GM12878 (cell line): Measurements from ENCODE around the gene IL5. TPM values are rescaled to one million over a fixed set of nuclear protein-coding genes. Genes with fewer than 3 reads are reported as not detected.
"Not testable (repeated sequence)": the region's sequence is repeated elsewhere in the genome, so short reads cannot be mapped to it uniquely, and the experiment has no call there.

ENCODE experiments used
- ATAC-seq: fragments of 200-7000 bp; cut with Tn5 transposase; 3 replicates; pipeline ENCODE4 v1.9.1; 2020; ENCODE audit warnings: mild to moderate bottlenecking, moderate library complexity
- BruUV-seq: library from RNA; stranded (reverse); fragments of 400-500 nt; replicated peaks from 2 replicates; lab custom pipeline; 2021; lab: Mats Ljungman, UMichigan
- CTCF ChIA-PET: fragments of 300-600 bp; sonication (Branson Sonifier 250); formaldehyde crosslinking; extraction: SDS; loops from one replicate; lab custom pipeline; 2021; ENCODE audit warnings: inconsistent platforms; lab: Yijun Ruan, JAX
- POLR2A ChIA-PET: fragments of 350-600 bp; formaldehyde crosslinking; extraction: SDS; loops from one replicate; lab custom pipeline; 2021; ENCODE audit warnings: inconsistent platforms; lab: Charles Lee
- RAD21 ChIA-PET: fragments of 300-600 bp; sonication (Branson Sonifier 250); formaldehyde crosslinking; loops from one replicate; lab custom pipeline; 2023; ENCODE audit warnings: antibody characterized with exemption; ENCODE audit not compliant: unreplicated experiment; lab: Charles Lee
- SMC1A ChIA-PET: fragments of 300-600 bp; sonication (Branson Sonifier 250); formaldehyde crosslinking; loops from one replicate; lab custom pipeline; 2023; ENCODE audit not compliant: unreplicated experiment, uncharacterized antibody; lab: Charles Lee
- DNase-seq: peaks from one replicate; pipeline ENCODE4 v3.0.0-alpha.2; 2011; ENCODE audit warnings: low read depth, low spot score
- FAIRE-seq: peaks from 3 replicates; lab custom pipeline; 2011; peaks lifted over from hg19 to GRCh38; lab: Jason Lieb, UNC
- H2AFZ ChIP-seq: 2 replicates; pipeline ENCODE4 v1.6.0; 2011; ENCODE audit warnings: low read depth, low read length, control low read depth; ENCODE audit not compliant: control insufficient read depth
- H3K27ac ChIP-seq: 2 replicates; pipeline ENCODE4 v1.5.1; 2011; ENCODE audit warnings: control low read depth; ENCODE audit not compliant: control insufficient read depth, insufficient read depth
- H3K27me3 ChIP-seq, 2 experiments: replicated peaks in 1 of 2; 2 replicates each; pipeline versions ENCODE4 v1.6.0 to v1.6.1; 2011; ENCODE audit warnings: low read length in 1 of 2; ENCODE audit not compliant: control insufficient read depth in 2 of 2, insufficient read depth in 2 of 2
- H3K36me3 ChIP-seq, 2 experiments: 2 replicates each; pipeline ENCODE4 v1.5.1; 2011; ENCODE audit warnings: low read length in 1 of 2; ENCODE audit not compliant: control insufficient read depth in 2 of 2, insufficient read depth in 2 of 2
- H3K4me1 ChIP-seq: 2 replicates; pipeline ENCODE4 v1.6.1; 2011; ENCODE audit warnings: mild to moderate bottlenecking, low read length, moderate library complexity, mixed read lengths; ENCODE audit not compliant: control insufficient read depth, insufficient read depth
- H3K4me2 ChIP-seq: 2 replicates; pipeline ENCODE4 v1.6.0; 2011; ENCODE audit warnings: control low read depth; ENCODE audit not compliant: control insufficient read depth, insufficient read depth
- H3K4me3 ChIP-seq: fragments of 200-600 bp; sonication (generic); 2 replicates; pipeline ENCODE4 v1.5.1; 2016
- H3K79me2 ChIP-seq: 2 replicates; pipeline ENCODE4 v1.6.0; 2011; ENCODE audit warnings: low read length; ENCODE audit not compliant: control insufficient read depth, insufficient read depth
- H3K9ac ChIP-seq: 2 replicates; pipeline ENCODE4 v1.8.0; 2011; ENCODE audit warnings: low read length, control low read depth, mixed read lengths; ENCODE audit not compliant: control insufficient read depth, insufficient read depth
- H3K9me3 ChIP-seq: replicated peaks from 3 replicates; pipeline ENCODE4 v1.5.1; 2011; ENCODE audit warnings: mild to moderate bottlenecking, low read length; ENCODE audit not compliant: control insufficient read depth, insufficient read depth
- H4K20me1 ChIP-seq: 2 replicates; pipeline ENCODE4 v1.6.0; 2011; ENCODE audit not compliant: control insufficient read depth, insufficient read depth
- WGBS: methylation state at CpG from one replicate; pipeline ENCODE4 v1.1.6; 2016; ENCODE audit warnings: low lambda C conversion rate; ENCODE audit not compliant: insufficient replicate concordance, insufficient coverage; ENCODE audit errors: missing lambda C conversion rate; 5-methylcytosine and 5-hydroxymethylcytosine counted together
- in situ Hi-C: fragments of 300-500 bp; cut with MboI; formaldehyde crosslinking; loops from 9 replicates; pipeline ENCODE4 v1.14.3; 2018; ENCODE audit warnings: mixed read lengths
- intact Hi-C: fragments of 100-400 bp; cut with micrococcal nuclease; formaldehyde crosslinking; loops from one replicate; pipeline ENCODE4 v1.14.2; 2022; ENCODE audit not compliant: unreplicated experiment
- polyA plus RNA-seq, 11 experiments: library from polyadenylated mRNA; depleted of rRNA in 4 of 11; unstranded in 6 of 11; stranded (reverse) in 5 of 11; fragments of >200 nt; fragmentation: Nextera tagmentation in 4 of 11; fragmentation: Illumina TruSeq in 1 of 11; extraction: Ambion mirVana in 4 of 11; extraction: Trizol in 1 of 11; gene quantifications; 1 replicate in 1 of 11; 2 replicates in 10 of 11; pipeline versions ENCODE4 v1.2.1 to v1.2.3, GENCODE V29; 2011 to 2016; ENCODE audit warnings: inconsistent platforms in 2 of 11, missing spikeins in 2 of 11, low read depth in 1 of 11
- total RNA-seq, 4 experiments: library from RNA; depleted of rRNA in 3 of 4; stranded (reverse); fragments of >200 nt in 3 of 4; fragmentation: Illumina TruSeq in 1 of 4; extraction: Trizol in 1 of 4; gene quantifications; 2 replicates each; pipeline versions ENCODE4 v1.2.1 to v1.2.3, GENCODE V29; 2013 to 2021

Gene IL5
- total and polyA plus RNA-seq, 10 of the 15 experiments (the other 5 are each of a cell fraction or from before 2014, with no cell fraction given), result not detected

GRCh38 chr5:132522067-132522466 is 21.3 kb downstream of the IL5 start:
- Histone ChIP-seq H3K9me3 (peaks cover 37% of the 10 kb centered on the region), H3K4me1 (peaks cover 35% of the 10 kb centered on the region)
- H3K79me2 ChIP-seq, DNase-seq, H2AFZ ChIP-seq, H3K27me3 ChIP-seq, BruUV-seq, H3K4me3 ChIP-seq, H4K20me1 ChIP-seq, H3K4me2 ChIP-seq, ATAC-seq, H3K36me3 ChIP-seq, H3K27ac ChIP-seq, intact Hi-C loops, FAIRE-seq, H3K9ac ChIP-seq: not testable (repeated sequence)
- WGBS, result 94% methylated on average over 1 of the region's 1 CpG
- in situ Hi-C loops, result loop anchor here (10.0 kb wide), 1 partner anchor 303 kb away; no protein-coding TSS in a partner anchor
- POLR2A ChIA-PET, result interaction anchor here (0.7 kb wide), 1 partner anchor 179 kb away, joined by 3 read pairs; no protein-coding TSS in a partner anchor
- RAD21 ChIA-PET, result interaction anchor here (0.9 to 1.1 kb wide), 2 partner anchors 24 to 298 kb away, joined by 3 to 4 read pairs; no protein-coding TSS in a partner anchor
- SMC1A ChIA-PET, result interaction anchor here (0.6 to 1.3 kb wide), 6 partner anchors 16 to 298 kb away, joined by 3 to 6 read pairs (median 4); no protein-coding TSS in a partner anchor
- CTCF ChIA-PET, result interaction anchor here (0.9 to 1.0 kb wide), 2 partner anchors 17 to 280 kb away, joined by 3 to 7 read pairs; no protein-coding TSS in a partner anchor

- H3K4me3 ChIP-seq, H3K4me1 ChIP-seq, H3K27ac ChIP-seq, H2AFZ ChIP-seq, H3K36me3 ChIP-seq, ATAC-seq, BruUV-seq, CTCF ChIA-PET, in situ Hi-C loops, DNase-seq, intact Hi-C loops, H3K27me3 ChIP-seq, FAIRE-seq, H4K20me1 ChIP-seq, POLR2A ChIA-PET, H3K79me2 ChIP-seq, SMC1A ChIA-PET, H3K9ac ChIP-seq, H3K4me2 ChIP-seq, RAD21 ChIA-PET: not testable (repeated sequence)
- peaks cover 10% of the 10 kb centered on the region; the same call in 2 of the 3 replicates for H3K9me3 ChIP-seq
- WGBS, result 96% methylated on average over 10 of the region's 25 CpGs
These were observed 29.5 kb downstream of the IL5 start for GRCh38 chr5:132513618-132514336.
